ENCODE data around the gene PRUNE1.

Gene PRUNE1

GRCh38 chr1:151013518-151013917, 5.3 kb downstream of the PRUNE1 start:
- H3K27ac ChIP-seq: peak overlapping the region; percentile 33 to 83
- no peak for DNase-seq (ENCODE audit: low spot score)
- H3K4me3 ChIP-seq: no peak overlapping the region
- TF ChIP-seq CTCF (IDR thresholded peaks at IDR 0.05): no peak

GRCh38 chr1:151024540-151025146, 16.4 kb downstream of the PRUNE1 start:
- Histone ChIP-seq H3K27ac (peak overlapping the region in 1 of 2 donors; percentile 54), H3K4me3 (no peak overlapping the region)
- TF ChIP-seq CTCF (IDR thresholded peaks at IDR 0.05): peak; percentile 58
- DNase-seq (ENCODE audit: low spot score): peak; percentile 82

- Histone ChIP-seq H3K27ac (no peak overlapping the region), H3K4me3 (no peak overlapping the region)
- no peak for TF ChIP-seq CTCF (IDR thresholded peaks at IDR 0.05)
- no peak for DNase-seq (ENCODE audit: low spot score)
Observed at GRCh38 chr1:151026460-151026859, 18.2 kb downstream of the PRUNE1 start.

GRCh38 chr1:151032164-151032563, 23.9 kb downstream of the PRUNE1 start:
- Histone ChIP-seq H3K27ac (no peak overlapping the region), H3K4me3 (no peak overlapping the region)
- DNase-seq (ENCODE audit: low spot score): no peak
- no peak for TF ChIP-seq CTCF (IDR thresholded peaks at IDR 0.05)

GRCh38 chr1:151035167-151035566, 26.9 kb downstream of the PRUNE1 start:
- no peak overlapping the region for H3K4me3 ChIP-seq
- TF ChIP-seq CTCF (IDR thresholded peaks at IDR 0.05): no peak
- H3K27ac ChIP-seq: no peak overlapping the region
- DNase-seq (ENCODE audit: low spot score): no peak

GRCh38 chr1:151036356-151036755, 28.1 kb downstream of the PRUNE1 start, which contains the start of gene BNIPL:
TSS of gene BNIPL (plus strand) at chr1:151036586. CDS start at chr1:151036726, 140 bp downstream.
- H3K27ac ChIP-seq: no peak within 1 kb of the TSS
- TF ChIP-seq CTCF (IDR thresholded peaks at IDR 0.05): no peak
- H3K4me3 ChIP-seq: no peak within 1 kb of the TSS
- DNase-seq (ENCODE audit: low spot score): no peak

- no peak overlapping the region for H3K4me3 ChIP-seq
- H3K27ac ChIP-seq: no peak overlapping the region
- no peak for DNase-seq (ENCODE audit: low spot score)
- TF ChIP-seq CTCF (IDR thresholded peaks at IDR 0.05): no peak
Observed at GRCh38 chr1:151037032-151037431, 28.8 kb downstream of the PRUNE1 start.

Measured in coronary artery (tissue), 2 donors.